GM12892 (cell line): ENCODE measurements around the gene PIK3CB.

Source experiments
- POLR2A ChIP-seq: IDR thresholded peaks from 2 replicates; pipeline ENCODE4 v1.6.1; 2011; ENCODE audit warnings: low read depth, low read length, control low read depth
- POLR2AphosphoS5 ChIP-seq: IDR thresholded peaks from 2 replicates; pipeline ENCODE4 v1.6.1; 2011; ENCODE audit warnings: low read depth, low read length, control low read depth
- TAF1 ChIP-seq: IDR thresholded peaks from 2 replicates; pipeline ENCODE4 v1.6.1; 2011; ENCODE audit warnings: low read depth, mild to moderate bottlenecking, control low read depth, low read length, borderline replicate concordance

DNA sequence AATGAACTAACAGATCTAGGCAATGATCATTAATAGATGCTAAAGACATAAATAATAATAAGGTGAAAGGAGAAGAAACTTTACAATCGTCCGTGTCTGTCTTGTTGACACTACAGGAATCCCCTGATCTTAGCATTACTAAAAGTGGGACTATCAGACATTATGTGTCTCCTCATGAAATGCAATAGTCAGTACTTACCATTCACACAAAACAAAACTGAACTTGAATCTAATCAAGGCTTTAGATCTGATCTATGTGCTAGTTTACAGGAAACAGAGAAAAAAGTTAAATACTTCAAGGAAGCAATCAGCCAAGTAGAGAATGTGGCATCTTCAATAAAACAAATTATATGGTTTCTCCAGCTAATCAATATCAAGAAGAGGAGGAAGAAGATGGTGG is 73.7 kb downstream of the PIK3CB start:
- TF ChIP-seq TAF1 (no peak), POLR2A (no peak), POLR2AphosphoS5 (no peak)
